OCI-LY3 (cell line): ENCODE results near the gene SLC5A8.

Source experiments
- H2AFZ ChIP-seq: fragments of 200-600, 300-600 bp; shearing (Covaris generic); 2 replicates; pipeline ENCODE4 v1.6.0; 2014; ENCODE audit warnings: antibody characterized with exemption, low read depth, low read length
- H3K27ac ChIP-seq: fragments of 200-600, 300-600 bp; sonication (generic); 2 replicates; pipeline ENCODE4 v1.5.1; 2014; ENCODE audit warnings: mild to moderate bottlenecking, low read length, moderate library complexity, mixed read lengths
- H3K27me3 ChIP-seq: fragments of 200-600, 300-600 bp; sonication (generic); 2 replicates; pipeline ENCODE4 v1.6.1; 2014; ENCODE audit warnings: low read depth, low read length, mixed read lengths
- H3K36me3 ChIP-seq: fragments of 200-600, 300-600 bp; sonication (generic); replicated peaks from 2 replicates; pipeline ENCODE3; 2014; ENCODE audit warnings: low read depth, low read length, mixed read lengths
- H3K4me1 ChIP-seq: fragments of 300-600, 200-600 bp; sonication (generic); 2 replicates; pipeline ENCODE4 v1.6.1; 2014; ENCODE audit warnings: low read length, mixed read lengths
- H3K4me2 ChIP-seq: fragments of 200-600, 300-600 bp; sonication (generic); 2 replicates; pipeline ENCODE4 v1.6.1; 2014; ENCODE audit warnings: low read length, mixed read lengths
- H3K4me3 ChIP-seq: fragments of 300-600, 200-600 bp; sonication (generic); 2 replicates; pipeline ENCODE4 v1.5.1; 2014; ENCODE audit warnings: antibody characterized with exemption, mild to moderate bottlenecking, low read length, moderate library complexity
- H3K79me2 ChIP-seq: fragments of 300-600, 200-600 bp; shearing (Covaris generic); 2 replicates; pipeline ENCODE4 v1.6.1; 2014; ENCODE audit warnings: mild to moderate bottlenecking, low read length, mixed read lengths
- H3K9ac ChIP-seq: fragments of 300-600, 200-600 bp; shearing (Covaris generic); 2 replicates; pipeline ENCODE4 v1.6.0; 2014; ENCODE audit warnings: mild to moderate bottlenecking, low read length, moderate library complexity
- H3K9me3 ChIP-seq: fragments of 200-600, 300-600 bp; shearing (Covaris generic); 2 replicates; pipeline ENCODE4 v1.6.1; 2014; ENCODE audit warnings: low read length, mixed read lengths; ENCODE audit not compliant: insufficient read depth
- H4K20me1 ChIP-seq: fragments of 200-600, 300-600 bp; sonication (generic); 2 replicates; pipeline ENCODE4 v1.6.1; 2016; ENCODE audit warnings: low read length, mixed read lengths; ENCODE audit not compliant: insufficient read depth
- CTCF ChIP-seq: fragments of 200-600, 300-600 bp; sonication (generic); IDR thresholded peaks from 2 replicates; pipeline ENCODE4 v1.5.1; 2014; ENCODE audit warnings: antibody characterized with exemption, low read length, low read depth
- EZH2phosphoT487 ChIP-seq: fragments of 200-600 bp; shearing (Covaris generic); IDR thresholded peaks from 2 replicates; pipeline ENCODE4 v1.6.1; 2018; ENCODE audit warnings: antibody characterized with exemption, mixed run types, low read depth

SLC5A8 gene

DNA sequence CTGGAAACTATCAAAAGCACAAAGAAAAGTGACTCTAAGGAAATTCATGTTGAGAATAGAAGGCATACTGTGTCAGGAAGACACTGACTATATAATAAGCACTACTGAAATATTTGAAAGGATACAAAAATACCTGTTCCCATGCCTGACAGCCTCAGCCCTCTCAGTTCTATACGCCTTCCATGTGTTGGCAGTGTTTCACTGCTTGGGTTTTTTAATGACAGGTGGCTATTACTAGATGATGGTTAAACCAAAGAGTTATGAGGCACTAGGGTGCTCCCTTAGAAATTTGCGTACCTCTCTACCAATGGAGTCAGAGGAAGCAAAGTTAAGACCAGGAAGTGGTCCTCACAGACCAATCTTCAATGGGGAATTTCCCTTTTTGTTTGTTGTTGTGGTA lies 25.6 kb upstream of the SLC5A8 start:
- Histone ChIP-seq H3K27ac (no peak overlapping the region), H2AFZ (no peak overlapping the region), H4K20me1 (no peaks in the 10 kb centered on the region), H3K4me1 (no peaks in the 10 kb centered on the region), H3K4me2 (no peak overlapping the region), H3K27me3 (no peaks in the 10 kb centered on the region), H3K4me3 (no peak overlapping the region), H3K79me2 (no peaks in the 10 kb centered on the region), H3K9me3 (no peaks in the 10 kb centered on the region), H3K36me3 (no peaks in the 10 kb centered on the region), H3K9ac (no peak overlapping the region)
- TF ChIP-seq EZH2phosphoT487 = no peak

DNA sequence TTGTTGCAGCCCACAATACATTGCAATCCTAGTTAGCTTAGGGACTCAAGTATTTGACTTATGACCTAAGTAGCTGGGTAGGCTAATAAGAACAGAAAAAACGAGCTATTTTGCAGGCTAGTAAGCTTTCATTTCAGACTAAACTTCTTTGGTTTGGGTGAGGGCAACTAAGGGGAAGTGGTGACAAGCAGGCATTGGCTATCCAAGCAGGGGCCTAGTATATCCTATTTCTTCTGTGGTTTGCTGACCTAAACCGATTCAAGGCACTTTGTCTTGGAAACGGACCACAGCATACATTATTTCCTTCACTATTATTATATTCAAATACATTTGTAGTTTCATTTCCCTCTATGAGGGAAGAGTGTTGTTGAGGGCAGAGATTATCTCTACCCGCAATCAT lies 21.6 kb upstream of the SLC5A8 start:
- Histone ChIP-seq H3K27ac (no peak overlapping the region), H2AFZ (no peak overlapping the region), H3K79me2 (no peaks in the 10 kb centered on the region), H3K9me3 (no peaks in the 10 kb centered on the region), H3K4me3 (no peak overlapping the region), H4K20me1 (no peaks in the 10 kb centered on the region), H3K27me3 (no peaks in the 10 kb centered on the region), H3K4me1 (no peaks in the 10 kb centered on the region), H3K4me2 (no peak overlapping the region), H3K9ac (no peak overlapping the region), H3K36me3 (no peaks in the 10 kb centered on the region)
- TF ChIP-seq CTCF (no peak), EZH2phosphoT487 (no peak)

GRCh38 chr12:101230547-101230946 lies 20.5 kb upstream of the SLC5A8 start:
- H3K27ac ChIP-seq = no peak overlapping the region
- H3K4me3 ChIP-seq = no peak overlapping the region
- H4K20me1 ChIP-seq = no peaks in the 10 kb centered on the region
- H2AFZ ChIP-seq = no peak overlapping the region
- H3K27me3 ChIP-seq = no peaks in the 10 kb centered on the region
- no peaks in the 10 kb centered on the region for H3K79me2 ChIP-seq
- H3K4me1 ChIP-seq = no peaks in the 10 kb centered on the region
- no peak for TF ChIP-seq CTCF
- TF ChIP-seq EZH2phosphoT487 = no peak
- H3K9me3 ChIP-seq = no peaks in the 10 kb centered on the region
- H3K36me3 ChIP-seq = no peaks in the 10 kb centered on the region
- no peak overlapping the region for H3K4me2 ChIP-seq
- H3K9ac ChIP-seq = no peak overlapping the region

DNA sequence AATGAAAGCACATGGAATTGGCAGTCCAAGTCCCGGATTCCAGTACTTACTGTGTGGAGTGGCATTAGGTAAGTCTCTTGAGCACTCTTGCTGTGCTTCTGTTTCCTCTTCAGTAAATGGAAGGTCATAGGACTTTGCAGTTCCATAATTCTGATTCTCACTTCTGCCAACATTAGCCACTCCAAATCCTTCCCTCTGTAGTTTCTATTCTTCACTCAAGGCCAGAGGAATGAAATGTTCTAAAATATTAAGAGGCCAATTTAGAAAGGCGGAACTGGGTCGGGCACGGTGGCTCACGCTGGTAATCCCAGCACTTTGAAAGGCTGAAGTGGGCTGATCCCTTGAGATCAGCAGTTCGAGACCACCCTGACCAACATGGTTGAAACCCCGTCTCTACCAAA lies 19.8 kb upstream of the SLC5A8 start:
- no peaks in the 10 kb centered on the region for H3K27me3 ChIP-seq
- H4K20me1 ChIP-seq = no peaks in the 10 kb centered on the region
- H3K4me1 ChIP-seq = no peaks in the 10 kb centered on the region
- no peak overlapping the region for H3K9ac ChIP-seq
- TF ChIP-seq EZH2phosphoT487 = no peak
- H3K36me3 ChIP-seq = no peaks in the 10 kb centered on the region
- H3K9me3 ChIP-seq = no peaks in the 10 kb centered on the region
- H3K79me2 ChIP-seq = no peaks in the 10 kb centered on the region
- H3K27ac ChIP-seq = no peak overlapping the region
- H3K4me2 ChIP-seq = no peak overlapping the region
- no peak overlapping the region for H3K4me3 ChIP-seq
- no peak overlapping the region for H2AFZ ChIP-seq

DNA sequence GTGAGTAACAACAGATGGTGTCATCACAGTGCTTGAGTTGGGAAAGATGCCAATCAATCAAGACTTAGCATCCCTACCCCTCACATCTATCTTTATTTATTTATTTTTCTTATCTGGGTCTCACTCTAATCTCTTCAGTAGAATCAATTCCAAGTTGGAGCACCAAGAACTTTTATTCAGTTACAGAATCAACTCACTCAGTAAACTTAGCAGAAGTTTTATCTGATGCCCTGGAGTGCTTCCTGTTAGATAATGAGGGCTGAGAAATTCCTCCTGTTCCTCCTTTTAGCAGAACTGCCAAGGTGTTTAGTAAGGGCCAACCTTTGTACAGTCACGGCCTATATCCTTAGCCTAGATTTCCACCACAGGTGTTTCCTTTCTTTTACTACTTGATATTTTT lies 11.3 kb upstream of the SLC5A8 start:
- no peak for TF ChIP-seq CTCF
- TF ChIP-seq EZH2phosphoT487 = no peak
- Histone ChIP-seq H4K20me1 (no peaks in the 10 kb centered on the region), H3K27me3 (peaks cover 18% of the 10 kb centered on the region)

More for the DNA sequence above, 11.3 kb upstream of the SLC5A8 start:
- H3K36me3 ChIP-seq = no peaks in the 10 kb centered on the region
- H3K79me2 ChIP-seq = no peaks in the 10 kb centered on the region
- no peak overlapping the region for H3K4me2 ChIP-seq
- H2AFZ ChIP-seq = no peak overlapping the region
- H3K4me1 ChIP-seq = no peaks in the 10 kb centered on the region
- no peak overlapping the region for H3K27ac ChIP-seq
- H3K9me3 ChIP-seq = no peaks in the 10 kb centered on the region
- H3K4me3 ChIP-seq = no peak overlapping the region
- no peak overlapping the region for H3K9ac ChIP-seq
